Fibroblast of lung (primary cell): ENCODE measurements around the gene DUSP28. TPM values are rescaled to one million over a fixed set of nuclear protein-coding genes. Genes with fewer than 3 reads are reported as not detected.

Source experiments
- DNase-seq, 2 donors: peaks; one replicate each; pipeline versions ENCODE4 v3.0.0 to v3.0.0-alpha.2; 2010; ENCODE audit warnings: low read depth in 2 of 2
- H2AFZ ChIP-seq: 2 replicates; pipeline ENCODE4 v1.5.1; 2012; ENCODE audit warnings: low read length, control low read depth, inconsistent platforms
- H3K27ac ChIP-seq: 2 replicates; pipeline ENCODE4 v1.5.1; 2011; ENCODE audit warnings: low read length, control low read depth; ENCODE audit not compliant: insufficient read depth
- H3K27me3 ChIP-seq: 2 replicates; pipeline ENCODE4 v1.5.1; 2011; ENCODE audit warnings: mild to moderate bottlenecking, low read length; ENCODE audit not compliant: control insufficient read depth, insufficient read depth
- H3K36me3 ChIP-seq: 2 replicates; pipeline ENCODE4 v1.5.1; 2011; ENCODE audit warnings: low read length; ENCODE audit not compliant: control insufficient read depth, insufficient read depth
- H3K4me1 ChIP-seq: 2 replicates; pipeline ENCODE4 v1.5.1; 2011; ENCODE audit warnings: low read length; ENCODE audit not compliant: control insufficient read depth, insufficient read depth; ENCODE audit errors: extremely low read depth
- H3K4me2 ChIP-seq: 2 replicates; pipeline ENCODE4 v1.5.1; 2011; ENCODE audit warnings: low read length, control low read depth; ENCODE audit not compliant: insufficient read depth; ENCODE audit errors: extremely low read depth
- H3K4me3 ChIP-seq, 4 experiments: fragments of 200-600 bp in 1 of 4; sonication (generic) in 1 of 4; replicated peaks in 1 of 4; 2 replicates each; pipeline ENCODE4 v1.5.1; 2011 to 2016; ENCODE audit warnings: low read length in 4 of 4, low read depth in 3 of 4, mild to moderate bottlenecking in 3 of 4, control low read depth in 2 of 4, inconsistent platforms in 1 of 4, mixed read lengths in 1 of 4; ENCODE audit not compliant: insufficient read depth in 1 of 4; ENCODE audit errors: control extremely low read depth in 1 of 4
- H3K79me2 ChIP-seq: 2 replicates; pipeline ENCODE4 v1.5.1; 2012; ENCODE audit warnings: mild to moderate bottlenecking, low read length, inconsistent platforms; ENCODE audit not compliant: control insufficient read depth, insufficient read depth
- H3K9ac ChIP-seq: 2 replicates; pipeline ENCODE4 v1.5.1; 2011; ENCODE audit warnings: mild to moderate bottlenecking, low read length, control low read depth; ENCODE audit not compliant: insufficient read depth
- H3K9me3 ChIP-seq: 2 replicates; pipeline ENCODE4 v1.5.1; 2012; ENCODE audit warnings: low read depth, low read length; ENCODE audit not compliant: control insufficient read depth, insufficient read depth
- H4K20me1 ChIP-seq: 2 replicates; pipeline ENCODE4 v1.5.1; 2011; ENCODE audit warnings: low read length; ENCODE audit not compliant: control insufficient read depth, insufficient read depth; ENCODE audit errors: extremely low read depth
- EZH2 ChIP-seq: IDR thresholded peaks from 2 replicates; pipeline ENCODE4 v1.5.1; 2012; ENCODE audit warnings: low read length, control low read depth, mild to moderate bottlenecking; ENCODE audit errors: missing control alignments
- polyA plus RNA-seq, 2 donors: library from polyadenylated mRNA; depleted of rRNA in 1 of 2; stranded (reverse) in 1 of 2; unstranded in 1 of 2; fragments of >200 nt; gene quantifications; 2 replicates each; pipeline ENCODE4 v1.2.1, GENCODE V29; 2011 to 2012; ENCODE audit warnings: missing spikeins in 1 of 2
- total RNA-seq: library from RNA; depleted of rRNA; stranded (reverse); fragments of >200 nt; gene quantifications from 2 replicates; pipeline ENCODE4 v1.2.1, GENCODE V29; 2014
- TF ChIP-seq, protein P1 (sequence below), 2 donors: IDR thresholded peaks in 1 of 2; conservative IDR thresholded peaks in 1 of 2; 1 replicate in 1 of 2; 2 replicates in 1 of 2; pipeline ENCODE4 v1.5.1; 2011 to 2012; ENCODE audit warnings: low read length in 2 of 2, control low read depth in 1 of 2, inconsistent platforms in 1 of 2, low read depth in 1 of 2, mild to moderate bottlenecking in 1 of 2

The DUSP28 gene
- total and polyA plus RNA-seq, 2 donors (not counting 1 experiment from before 2014, with no cell fraction given), result 2.5 to 3.9 TPM

- Histone ChIP-seq H3K27me3 (no peaks in the 10 kb centered on the region), H4K20me1 (no peaks in the 10 kb centered on the region), H3K9me3 (no peaks in the 10 kb centered on the region), H3K79me2 (no peaks in the 10 kb centered on the region), H3K36me3 (no peaks in the 10 kb centered on the region), H3K9ac (no peak overlapping the region), H3K4me1 (no peaks in the 10 kb centered on the region), H2AFZ (no peak overlapping the region), H3K4me2 (no peak overlapping the region), H3K4me3 (no peak overlapping the region), H3K27ac (no peak overlapping the region)
- no peak for DNase-seq
- no peak for TF ChIP-seq EZH2
- TF ChIP-seq, protein P1, sequence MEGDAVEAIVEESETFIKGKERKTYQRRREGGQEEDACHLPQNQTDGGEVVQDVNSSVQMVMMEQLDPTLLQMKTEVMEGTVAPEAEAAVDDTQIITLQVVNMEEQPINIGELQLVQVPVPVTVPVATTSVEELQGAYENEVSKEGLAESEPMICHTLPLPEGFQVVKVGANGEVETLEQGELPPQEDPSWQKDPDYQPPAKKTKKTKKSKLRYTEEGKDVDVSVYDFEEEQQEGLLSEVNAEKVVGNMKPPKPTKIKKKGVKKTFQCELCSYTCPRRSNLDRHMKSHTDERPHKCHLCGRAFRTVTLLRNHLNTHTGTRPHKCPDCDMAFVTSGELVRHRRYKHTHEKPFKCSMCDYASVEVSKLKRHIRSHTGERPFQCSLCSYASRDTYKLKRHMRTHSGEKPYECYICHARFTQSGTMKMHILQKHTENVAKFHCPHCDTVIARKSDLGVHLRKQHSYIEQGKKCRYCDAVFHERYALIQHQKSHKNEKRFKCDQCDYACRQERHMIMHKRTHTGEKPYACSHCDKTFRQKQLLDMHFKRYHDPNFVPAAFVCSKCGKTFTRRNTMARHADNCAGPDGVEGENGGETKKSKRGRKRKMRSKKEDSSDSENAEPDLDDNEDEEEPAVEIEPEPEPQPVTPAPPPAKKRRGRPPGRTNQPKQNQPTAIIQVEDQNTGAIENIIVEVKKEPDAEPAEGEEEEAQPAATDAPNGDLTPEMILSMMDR (conservative IDR thresholded peaks at IDR 0.05 in 1 of 2, IDR thresholded peaks at IDR 0.05 in 1 of 2; ENCODE audit: low read depth in 1 of 2, low read length in 2 of 2), result no peak
Observed at GRCh38 chr2:240611601-240612210, 51.5 kb downstream of the DUSP28 start.

Other genes with a start within 250 kb of the DUSP28 start
- 67.8 and 218 TPM in 2 replicates for gene GPC1, start 124.7 kb upstream of the DUSP28 start, total RNA-seq
- 113 and 147 TPM in 2 replicates for gene GPC1, start 124.7 kb upstream of the DUSP28 start, polyA plus RNA-seq
- 3.9 and 7.4 TPM in 2 replicates for gene ANKMY1, start 2.4 kb upstream of the DUSP28 start, total RNA-seq
- 2.5 and 2.8 TPM in 2 replicates for gene ANKMY1, start 2.4 kb upstream of the DUSP28 start, polyA plus RNA-seq
- 10.3 and 20.6 TPM in 2 replicates for gene RNPEPL1, start 8.1 kb downstream of the DUSP28 start, total RNA-seq
- gene RNPEPL1, start 8.1 kb downstream of the DUSP28 start, polyA plus RNA-seq, result 7.9 and 10.0 TPM in 2 replicates
- 17.2 and 23.0 TPM in 2 replicates for gene CAPN10, start 26.4 kb downstream of the DUSP28 start, total RNA-seq
- gene CAPN10, start 26.4 kb downstream of the DUSP28 start, polyA plus RNA-seq, result 3.6 and 4.0 TPM in 2 replicates
- 1.0 and 1.2 TPM in 2 replicates for gene GPR35, start 65.1 kb downstream of the DUSP28 start, total RNA-seq
- gene GPR35, start 65.1 kb downstream of the DUSP28 start, polyA plus RNA-seq, result 0.09 TPM in 1 of 2 replicates, not detected in the other
- gene AQP12B, start 122.5 kb downstream of the DUSP28 start, total RNA-seq, result not detected in 2 replicates
- not detected in 2 replicates for gene AQP12B, start 122.5 kb downstream of the DUSP28 start, polyA plus RNA-seq
- not detected in 2 replicates for gene AQP12A, start 131.5 kb downstream of the DUSP28 start, total RNA-seq
- gene AQP12A, start 131.5 kb downstream of the DUSP28 start, polyA plus RNA-seq, result not detected in 2 replicates